Measurements from ENCODE around the gene KIAA1958. TPM values are rescaled to one million over a fixed set of nuclear protein-coding genes. Genes with fewer than 3 reads are reported as not detected.

The KIAA1958 gene
- total RNA-seq, 4 donors from 2014 or later, result 1.3 to 4.0 (median 2.6) TPM

GRCh38 chr9:112529316-112529715, 42.7 kb downstream of the KIAA1958 start:
- Histone ChIP-seq H3K4me3 (no peak overlapping the region), H3K36me3 (peaks cover 0 to 4% of the 10 kb centered on the region in 2 donors), H3K27ac (no peak overlapping the region), H3K9me3 (no peaks in the 10 kb centered on the region), H3K27me3 (no peaks in the 10 kb centered on the region), H3K4me1 (no peaks in the 10 kb centered on the region)
- in situ Hi-C loops (cut with MboI; ENCODE audit: low sequenced_read_pairs in 4 of 4), result no loop called here
- intact Hi-C loops (cut with DNase I; ENCODE audit: low total_unique reads), result no loop called here
- no peak for ATAC-seq
- DNase-seq, result no peak
- TF ChIP-seq CTCF (IDR thresholded peaks at IDR 0.05 in 4 of 5, conservative IDR thresholded peaks at IDR 0.05 in 1 of 5) (no peak), POLR2A (IDR thresholded peaks at IDR 0.05) (no peak)

GRCh38 chr9:112530751-112531205, 44.2 kb downstream of the KIAA1958 start:
- Histone ChIP-seq H3K36me3 (peaks cover 0 to 4% of the 10 kb centered on the region in 2 donors), H3K27ac (no peak overlapping the region), H3K9me3 (no peaks in the 10 kb centered on the region), H3K4me1 (no peaks in the 10 kb centered on the region), H3K4me3 (no peak overlapping the region), H3K27me3 (no peaks in the 10 kb centered on the region)
- ATAC-seq (no peak), DNase-seq (no peak)
- intact Hi-C loops (cut with DNase I; ENCODE audit: low total_unique reads), result no loop called here
- in situ Hi-C loops (cut with MboI; ENCODE audit: low sequenced_read_pairs in 4 of 4), result no loop called here
- no peak for TF ChIP-seq CTCF (IDR thresholded peaks at IDR 0.05 in 4 of 5, conservative IDR thresholded peaks at IDR 0.05 in 1 of 5)
- TF ChIP-seq POLR2A (IDR thresholded peaks at IDR 0.05), result no peak

- peaks cover 0 to under 1% of the 10 kb centered on the region in 2 donors for H3K36me3 ChIP-seq
- ATAC-seq (no peak), DNase-seq (no peak)
- H3K27me3 ChIP-seq, result no peaks in the 10 kb centered on the region
- H3K27ac ChIP-seq, result no peak overlapping the region
- TF ChIP-seq CTCF (IDR thresholded peaks at IDR 0.05 in 4 of 5, conservative IDR thresholded peaks at IDR 0.05 in 1 of 5) (no peak), POLR2A (IDR thresholded peaks at IDR 0.05) (no peak)
- H3K9me3 ChIP-seq, result no peaks in the 10 kb centered on the region
- intact Hi-C loops (cut with DNase I; ENCODE audit: low total_unique reads) (no loop called here), in situ Hi-C loops (cut with MboI; ENCODE audit: low sequenced_read_pairs in 4 of 4) (no loop called here)
- H3K4me1 ChIP-seq, result no peaks in the 10 kb centered on the region
- no peak overlapping the region for H3K4me3 ChIP-seq
Observed at GRCh38 chr9:112531666-112532282, 45.1 kb downstream of the KIAA1958 start.

- ATAC-seq (peak; percentile 76 to 80), DNase-seq (peak; percentile 7 to 61)
- Histone ChIP-seq H3K4me1 (no peaks in the 10 kb centered on the region), H3K36me3 (no peaks in the 10 kb centered on the region), H3K27ac (no peak overlapping the region), H3K4me3 (no peak overlapping the region), H3K27me3 (no peaks in the 10 kb centered on the region), H3K9me3 (no peaks in the 10 kb centered on the region)
- intact Hi-C loops (cut with DNase I; ENCODE audit: low total_unique reads) (no loop called here), in situ Hi-C loops (cut with MboI; ENCODE audit: low sequenced_read_pairs in 4 of 4) (no loop called here)
- TF ChIP-seq CTCF (IDR thresholded peaks at IDR 0.05 in 4 of 5, conservative IDR thresholded peaks at IDR 0.05 in 1 of 5), result no peak
- TF ChIP-seq POLR2A (IDR thresholded peaks at IDR 0.05), result no peak
Observed at GRCh38 chr9:112532427-112532826, 45.8 kb downstream of the KIAA1958 start.

- in situ Hi-C loops (cut with MboI; ENCODE audit: low sequenced_read_pairs in 4 of 4) (no loop called here), intact Hi-C loops (cut with DNase I; ENCODE audit: low total_unique reads) (no loop called here)
- H3K27ac ChIP-seq, result no peak overlapping the region
- H3K9me3 ChIP-seq, result no peaks in the 10 kb centered on the region
- no peaks in the 10 kb centered on the region for H3K36me3 ChIP-seq
- TF ChIP-seq POLR2A (IDR thresholded peaks at IDR 0.05) (no peak), CTCF (IDR thresholded peaks at IDR 0.05 in 4 of 5, conservative IDR thresholded peaks at IDR 0.05 in 1 of 5) (no peak)
- H3K4me1 ChIP-seq, result no peaks in the 10 kb centered on the region
- ATAC-seq (no peak), DNase-seq (no peak)
- H3K4me3 ChIP-seq, result no peak overlapping the region
- no peaks in the 10 kb centered on the region for H3K27me3 ChIP-seq
Observed at GRCh38 chr9:112533660-112534059, 47.0 kb downstream of the KIAA1958 start.

Measured in gastrocnemius medialis (tissue), 4 donors.